Stimulated activated CD8-positive, alpha-beta memory T cell treated with anti-CD3 and anti-CD28 coated beads, Interleukin-7, amount 100 ng/mL, for 1 hour (primary cell): Measurements from ENCODE around the gene TECPR1.

ENCODE experiments used
- DNase-seq, 2 donors: peaks; one replicate each; pipeline ENCODE4 v3.0.0-alpha.2; 2020; ENCODE audit warnings: low read depth in 2 of 2

The TECPR1 gene

GRCh38 chr7:98251601-98252424 lies at the start of gene TECPR1:
Gene TECPR1, minus strand, starts transcription at chr7:98252232. Its CDS starts 6,086 bp downstream, at chr7:98246146.
- peak; percentile 72 to 74 for DNase-seq

- no peak for DNase-seq
Measured at GRCh38 chr7:98300595-98301372, 48.8 kb upstream of the TECPR1 start.

GRCh38 chr7:98297626-98298286 lies 45.7 kb upstream of the TECPR1 start:
- no peak for DNase-seq

GRCh38 chr7:98296833-98297232 lies 44.8 kb upstream of the TECPR1 start:
- no peak for DNase-seq

GRCh38 chr7:98295467-98296192 lies 43.6 kb upstream of the TECPR1 start:
- no peak for DNase-seq

- no peak for DNase-seq
Measured at GRCh38 chr7:98294798-98295382, 42.9 kb upstream of the TECPR1 start.

GRCh38 chr7:98294326-98294725 lies 42.3 kb upstream of the TECPR1 start:
- no peak for DNase-seq

GRCh38 chr7:98293746-98294145 lies 41.7 kb upstream of the TECPR1 start:
- no peak for DNase-seq

GRCh38 chr7:98293265-98293664 lies 41.2 kb upstream of the TECPR1 start:
- DNase-seq, result no peak

GRCh38 chr7:98291717-98292116 lies 39.7 kb upstream of the TECPR1 start:
- no peak for DNase-seq

- no peak for DNase-seq
Measured at GRCh38 chr7:98289333-98289875, 37.4 kb upstream of the TECPR1 start.

GRCh38 chr7:98288064-98288823 lies 36.2 kb upstream of the TECPR1 start:
- no peak for DNase-seq

- no peak for DNase-seq
Measured at GRCh38 chr7:98287486-98287959, 35.5 kb upstream of the TECPR1 start.

GRCh38 chr7:98286701-98287485 lies 34.9 kb upstream of the TECPR1 start:
- no peak for DNase-seq

GRCh38 chr7:98286093-98286539 lies 34.1 kb upstream of the TECPR1 start:
- no peak for DNase-seq

GRCh38 chr7:98285157-98286092 lies 33.4 kb upstream of the TECPR1 start:
- no peak for DNase-seq

- DNase-seq, result no peak
Measured at GRCh38 chr7:98284335-98285036, 32.5 kb upstream of the TECPR1 start.

- no peak for DNase-seq
Measured at GRCh38 chr7:98283887-98284222, 31.8 kb upstream of the TECPR1 start.
